Mesothelial cell of epicardium (in vitro differentiated cells): ENCODE results near the gene GDAP2. TPM values are rescaled to one million over a fixed set of nuclear protein-coding genes. Genes with fewer than 3 reads are reported as not detected.

ENCODE experiments used
- DNase-seq, 2 experiments: peaks; one replicate each; pipeline ENCODE4 v3.0.0; 2021; ENCODE audit warnings: low spot score in 2 of 2; ENCODE audit not compliant: unreplicated experiment in 2 of 2
- H3K27ac Mint-ChIP-seq: 2 replicates; pipeline ENCODE4 v1.8.0; 2021; ENCODE audit warnings: mixed read lengths
- H3K27me3 Mint-ChIP-seq: 2 replicates; pipeline ENCODE4 v1.8.0; 2021; ENCODE audit warnings: low read depth, mixed read lengths
- H3K36me3 Mint-ChIP-seq: 2 replicates; pipeline ENCODE4 v1.8.0; 2021; ENCODE audit warnings: mixed read lengths
- H3K4me1 Mint-ChIP-seq: 2 replicates; pipeline ENCODE4 v1.8.0; 2021; ENCODE audit warnings: mixed read lengths
- H3K4me3 Mint-ChIP-seq: 2 replicates; pipeline ENCODE4 v1.8.0; 2021; ENCODE audit warnings: mild to moderate bottlenecking, moderate library complexity, mixed read lengths
- H3K9me3 Mint-ChIP-seq: 2 replicates; pipeline ENCODE4 v1.8.0; 2021; ENCODE audit warnings: mixed read lengths
- total RNA-seq: library from RNA; stranded (reverse); gene quantifications from 3 replicates; pipeline ENCODE4 v1.2.1, GENCODE V29; 2021
- TF ChIP-seq, protein P1 (sequence below): fragments of 200-600 bp; sonication (generic); IDR thresholded peaks from one replicate; pipeline ENCODE4 v1.5.0; 2021; ENCODE audit warnings: antibody characterized with exemption; ENCODE audit not compliant: unreplicated experiment

GDAP2 gene
- total RNA-seq, 1 donor from 2014 or later: 25.9 TPM

DNA sequence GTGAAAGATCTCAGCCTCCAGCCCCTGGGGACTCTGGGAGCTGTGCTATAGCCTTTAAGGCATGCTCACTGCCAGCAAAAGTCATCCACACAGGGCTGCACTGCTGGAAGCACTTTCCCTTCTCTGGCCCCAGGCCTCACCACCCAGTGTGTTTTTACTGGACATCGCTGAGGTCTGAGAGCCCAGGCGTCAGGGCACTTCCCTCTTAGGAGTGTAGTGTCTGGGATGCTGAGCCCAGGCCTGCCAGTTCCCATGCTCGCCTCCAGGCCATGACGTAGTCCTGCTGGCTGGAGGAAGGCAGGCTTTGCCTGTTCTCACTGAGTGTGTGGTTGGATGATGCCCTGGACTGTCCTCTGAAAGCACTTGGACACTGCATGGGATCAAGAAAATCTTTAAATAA, 101.2 kb downstream of the GDAP2 start:
- no peaks in the 10 kb centered on the region for H3K36me3 Mint-ChIP-seq
- H3K4me3 Mint-ChIP-seq: no peak overlapping the region
- no peak overlapping the region for H3K27ac Mint-ChIP-seq
- H3K27me3 Mint-ChIP-seq: no peaks in the 10 kb centered on the region
- H3K4me1 Mint-ChIP-seq: no peaks in the 10 kb centered on the region
- TF ChIP-seq, protein P1, sequence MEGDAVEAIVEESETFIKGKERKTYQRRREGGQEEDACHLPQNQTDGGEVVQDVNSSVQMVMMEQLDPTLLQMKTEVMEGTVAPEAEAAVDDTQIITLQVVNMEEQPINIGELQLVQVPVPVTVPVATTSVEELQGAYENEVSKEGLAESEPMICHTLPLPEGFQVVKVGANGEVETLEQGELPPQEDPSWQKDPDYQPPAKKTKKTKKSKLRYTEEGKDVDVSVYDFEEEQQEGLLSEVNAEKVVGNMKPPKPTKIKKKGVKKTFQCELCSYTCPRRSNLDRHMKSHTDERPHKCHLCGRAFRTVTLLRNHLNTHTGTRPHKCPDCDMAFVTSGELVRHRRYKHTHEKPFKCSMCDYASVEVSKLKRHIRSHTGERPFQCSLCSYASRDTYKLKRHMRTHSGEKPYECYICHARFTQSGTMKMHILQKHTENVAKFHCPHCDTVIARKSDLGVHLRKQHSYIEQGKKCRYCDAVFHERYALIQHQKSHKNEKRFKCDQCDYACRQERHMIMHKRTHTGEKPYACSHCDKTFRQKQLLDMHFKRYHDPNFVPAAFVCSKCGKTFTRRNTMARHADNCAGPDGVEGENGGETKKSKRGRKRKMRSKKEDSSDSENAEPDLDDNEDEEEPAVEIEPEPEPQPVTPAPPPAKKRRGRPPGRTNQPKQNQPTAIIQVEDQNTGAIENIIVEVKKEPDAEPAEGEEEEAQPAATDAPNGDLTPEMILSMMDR: no peak
- DNase-seq: no peak
- peaks cover 6% of the 10 kb centered on the region for H3K9me3 Mint-ChIP-seq

DNA sequence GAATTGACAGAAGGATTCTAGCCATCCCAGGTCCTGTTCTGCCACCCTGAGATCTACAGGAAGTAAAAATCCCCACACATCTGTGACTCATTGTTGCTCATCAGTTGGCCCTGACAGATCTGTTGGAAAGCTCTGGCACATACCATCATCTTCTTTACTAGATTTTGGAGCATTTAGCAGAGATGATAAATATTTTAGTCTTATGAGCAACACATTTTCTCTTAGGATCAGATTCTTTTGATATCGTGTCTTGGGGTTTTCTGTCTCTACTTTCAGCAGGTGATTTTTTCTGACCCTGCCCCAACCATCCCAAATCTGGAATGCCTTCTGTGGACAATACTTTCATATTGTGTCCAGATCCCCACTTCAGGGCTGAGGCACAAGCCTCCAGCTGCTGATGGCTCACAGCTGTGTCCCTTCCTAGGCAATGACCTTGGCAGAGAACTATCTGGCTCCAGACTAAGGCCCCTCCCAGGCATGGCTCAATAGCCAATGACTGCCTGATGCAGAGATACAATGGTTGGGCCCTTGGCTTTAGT, 102.8 kb downstream of the GDAP2 start:
- no peak for DNase-seq

DNA sequence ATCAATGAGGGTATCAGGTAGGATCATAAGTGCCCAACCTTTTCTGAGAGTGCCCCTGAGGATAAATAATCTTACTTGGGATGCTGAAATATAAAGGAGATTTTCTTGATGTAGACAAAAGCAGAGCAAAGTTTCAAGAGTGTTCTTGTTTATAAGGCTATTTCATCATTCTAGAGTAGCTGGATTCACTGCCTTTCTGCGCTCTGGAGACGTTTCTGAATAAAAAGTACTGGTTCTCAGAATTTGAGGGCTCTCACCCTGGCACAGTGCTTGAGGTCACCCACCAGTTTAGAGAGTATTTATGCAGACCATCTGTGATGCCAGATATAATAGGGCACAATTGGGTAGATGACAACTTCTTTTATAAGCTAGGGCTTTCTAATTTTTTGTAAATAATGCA, 103.3 kb downstream of the GDAP2 start:
- Mint-ChIP-seq H3K4me1 (no peaks in the 10 kb centered on the region), H3K9me3 (peaks cover 9% of the 10 kb centered on the region), H3K27ac (no peak overlapping the region), H3K27me3 (no peaks in the 10 kb centered on the region), H3K36me3 (no peaks in the 10 kb centered on the region), H3K4me3 (no peak overlapping the region)
- TF ChIP-seq, protein P1: no peak
- DNase-seq: no peak

More for the DNA sequence above, 102.8 kb downstream of the GDAP2 start:
- no peaks in the 10 kb centered on the region for H3K36me3 Mint-ChIP-seq
- H3K27ac Mint-ChIP-seq: no peak overlapping the region
- no peak overlapping the region for H3K4me3 Mint-ChIP-seq
- H3K27me3 Mint-ChIP-seq: no peaks in the 10 kb centered on the region
- TF ChIP-seq, protein P1: no peak
- no peaks in the 10 kb centered on the region for H3K4me1 Mint-ChIP-seq
- peaks cover 9% of the 10 kb centered on the region for H3K9me3 Mint-ChIP-seq

DNA sequence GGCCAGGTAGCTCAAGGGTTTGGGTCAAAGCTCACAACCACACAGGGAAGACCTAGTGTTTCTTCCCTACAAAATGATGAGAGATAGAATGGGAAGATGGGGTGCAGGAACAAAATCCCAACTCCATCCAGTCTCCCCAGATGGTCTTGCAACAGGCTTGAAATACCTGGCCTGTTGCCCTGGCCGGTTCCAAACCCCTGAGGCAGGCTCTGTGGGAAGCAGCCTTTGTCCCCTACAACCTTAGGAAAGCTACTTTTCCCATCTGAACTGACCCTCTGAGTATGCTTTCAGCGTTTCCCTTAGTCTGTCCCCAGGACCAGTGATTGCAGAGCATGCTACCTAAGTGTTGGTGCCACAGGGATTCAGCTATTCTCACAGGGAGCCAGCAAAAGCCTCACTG, 104.0 kb downstream of the GDAP2 start:
- Mint-ChIP-seq H3K27ac (no peak overlapping the region), H3K4me1 (no peaks in the 10 kb centered on the region), H3K27me3 (no peaks in the 10 kb centered on the region), H3K9me3 (peaks cover 6% of the 10 kb centered on the region), H3K4me3 (no peak overlapping the region), H3K36me3 (no peaks in the 10 kb centered on the region)
- TF ChIP-seq, protein P1: no peak
- no peak for DNase-seq

DNA sequence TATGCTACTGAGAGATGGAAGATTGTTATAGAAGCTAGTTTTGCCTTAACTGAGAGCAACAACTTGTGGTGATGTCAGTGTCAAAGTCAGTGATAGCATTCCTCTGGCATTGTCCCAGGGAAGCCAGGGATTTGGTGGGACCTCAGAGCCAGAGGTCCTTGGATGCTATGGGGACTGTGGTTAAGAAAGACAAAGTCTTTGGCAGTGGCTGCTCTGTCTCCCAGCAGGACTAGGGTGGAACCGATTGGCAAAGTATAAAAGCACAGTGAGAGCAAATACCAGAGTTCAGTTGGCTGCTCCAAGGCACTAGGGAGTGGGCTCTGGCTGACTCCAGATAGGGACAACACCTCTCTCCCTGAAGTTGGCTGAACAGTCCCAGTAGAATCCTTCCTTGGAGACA, 104.8 kb downstream of the GDAP2 start:
- H3K36me3 Mint-ChIP-seq: no peaks in the 10 kb centered on the region
- H3K4me1 Mint-ChIP-seq: no peaks in the 10 kb centered on the region
- no peaks in the 10 kb centered on the region for H3K27me3 Mint-ChIP-seq
- peaks cover 3% of the 10 kb centered on the region for H3K9me3 Mint-ChIP-seq
- DNase-seq: no peak
- H3K4me3 Mint-ChIP-seq: no peak overlapping the region
- TF ChIP-seq, protein P1: no peak
- H3K27ac Mint-ChIP-seq: no peak overlapping the region
